Activated T-helper 17 cell treated with anti-CD3 and anti-CD28 coated beads, Interleukin-2, amount 50 U/mL, for 72 hours (primary cell): ENCODE data around the gene PRR23E. TPM values are rescaled to one million over a fixed set of nuclear protein-coding genes. Genes with fewer than 3 reads are reported as not detected.

Experiments
- ATAC-seq: fragments of 150-1000 bp; cut with Tn5 transposase; replicated peaks from 2 replicates; pipeline ENCODE4 v1.10.0; 2021; ENCODE audit warnings: mild to moderate bottlenecking, moderate library complexity
- H3K27ac Mint-ChIP-seq: one replicate; pipeline ENCODE4 v1.8.0; 2022; ENCODE audit warnings: mixed read lengths
- H3K27me3 Mint-ChIP-seq: one replicate; pipeline ENCODE4 v1.8.0; 2022; ENCODE audit warnings: mixed read lengths
- H3K36me3 Mint-ChIP-seq: one replicate; pipeline ENCODE4 v1.8.0; 2022; ENCODE audit warnings: low read depth, mild to moderate bottlenecking, mixed read lengths
- H3K4me1 Mint-ChIP-seq: one replicate; pipeline ENCODE4 v1.8.0; 2022; ENCODE audit warnings: mixed read lengths
- H3K4me3 Mint-ChIP-seq: one replicate; pipeline ENCODE4 v1.8.0; 2022; ENCODE audit warnings: mild to moderate bottlenecking, mixed read lengths
- H3K9me3 Mint-ChIP-seq: one replicate; pipeline ENCODE4 v1.8.0; 2022; ENCODE audit warnings: mixed read lengths
- total RNA-seq, 2 donors: library from RNA; stranded (reverse); gene quantifications; one replicate each; pipeline ENCODE4 v1.2.3, GENCODE V29; 2022

The PRR23E gene
- total RNA-seq, 2 donors from 2014 or later: not detected

DNA sequence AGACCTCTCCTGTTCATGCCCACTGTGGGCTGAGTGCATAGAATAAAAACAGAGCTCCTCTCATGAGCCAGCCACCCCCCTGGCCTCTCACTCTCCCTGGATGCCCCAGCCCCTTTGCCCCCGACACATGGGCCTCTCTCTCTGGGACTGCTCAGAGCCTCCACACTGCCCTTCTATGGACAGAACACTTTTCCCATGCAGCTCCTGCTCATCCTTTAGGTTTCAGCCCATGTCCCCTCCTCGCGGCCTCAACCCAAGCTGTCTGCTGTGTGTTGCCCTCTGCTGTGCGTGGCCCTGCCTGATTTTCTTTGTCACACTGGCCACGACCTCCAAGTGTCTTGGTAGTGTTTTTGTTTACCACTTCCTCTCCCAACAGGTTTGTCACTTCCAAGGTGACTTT is 20.7 kb upstream of the PRR23E start:
- Mint-ChIP-seq H3K27me3 (peaks cover 28% of the 10 kb centered on the region), H3K4me3 (no peak overlapping the region), H3K36me3 (no peaks in the 10 kb centered on the region), H3K27ac (no peak overlapping the region), H3K9me3 (no peaks in the 10 kb centered on the region), H3K4me1 (no peaks in the 10 kb centered on the region)
- ATAC-seq: no peak

DNA sequence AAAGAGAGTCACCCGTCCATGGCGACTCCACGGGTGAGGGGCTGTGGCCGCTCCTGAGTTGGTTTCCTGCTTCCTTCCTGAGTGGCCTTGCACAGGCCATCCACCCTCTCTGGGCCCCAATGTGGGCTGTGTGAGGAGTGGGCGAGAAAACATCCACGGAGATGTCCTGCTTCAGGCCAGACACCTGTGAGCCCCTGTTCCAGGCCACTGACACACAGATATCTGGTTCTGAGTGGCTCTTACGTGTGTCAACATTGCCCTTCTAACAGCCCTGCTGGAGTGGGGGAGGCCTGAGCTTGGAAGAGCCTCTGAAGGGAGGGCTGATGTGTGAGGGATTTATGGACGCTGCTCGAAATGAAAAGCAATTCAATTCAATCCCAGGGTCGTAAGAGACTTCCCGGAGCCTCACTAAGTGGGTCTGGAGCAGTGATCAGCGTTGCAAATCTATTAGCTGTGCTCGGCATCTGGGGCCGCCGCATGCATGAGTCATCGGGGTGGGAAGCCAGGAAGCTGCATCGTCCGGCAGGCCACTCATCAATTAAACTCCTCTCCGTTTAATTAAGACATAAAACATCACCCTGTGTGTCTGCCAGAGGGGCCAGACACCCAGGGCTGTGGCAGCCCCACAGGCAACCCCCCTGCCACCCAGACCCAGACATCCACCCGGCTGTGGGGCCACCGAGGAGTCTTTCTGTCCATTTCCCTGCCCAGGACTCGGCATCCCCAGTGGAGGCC is 20.0 kb upstream of the PRR23E start:
- Mint-ChIP-seq H3K9me3 (no peaks in the 10 kb centered on the region), H3K27me3 (peaks cover 28% of the 10 kb centered on the region), H3K4me1 (no peaks in the 10 kb centered on the region), H3K27ac (no peak overlapping the region), H3K36me3 (no peaks in the 10 kb centered on the region), H3K4me3 (no peak overlapping the region)
- ATAC-seq: no peak

DNA sequence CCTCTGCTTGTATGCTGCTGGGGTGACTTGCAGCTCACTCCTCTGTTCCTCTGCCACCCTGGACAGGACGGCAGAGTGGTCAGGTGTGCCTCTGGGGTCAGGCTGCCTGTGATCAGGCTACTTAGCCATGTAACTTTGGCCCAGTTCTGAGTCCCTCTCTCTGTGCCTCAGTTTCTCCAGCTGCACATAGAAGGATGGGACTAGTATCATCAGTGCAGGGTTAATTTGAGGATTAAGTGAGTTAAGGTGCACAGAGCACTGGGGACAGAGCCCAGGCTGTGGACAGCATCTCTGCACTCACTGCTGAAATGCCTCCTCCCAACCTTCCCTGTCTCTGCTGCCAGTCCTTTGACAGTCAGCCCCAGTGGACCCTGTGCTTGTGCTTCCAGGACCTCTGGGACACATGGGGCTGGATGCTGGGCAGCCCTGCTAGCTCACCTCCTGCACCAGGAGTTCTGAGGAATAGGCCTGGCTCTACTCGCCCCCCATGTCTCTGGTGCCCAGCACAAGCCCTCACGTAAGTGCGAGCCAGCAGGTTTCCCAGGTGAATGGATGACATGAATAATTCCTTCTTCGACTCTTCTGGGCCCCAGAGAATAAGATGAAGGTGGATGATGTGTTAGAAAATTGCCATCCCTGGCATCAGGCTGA is 19.3 kb upstream of the PRR23E start:
- no peaks in the 10 kb centered on the region for H3K4me1 Mint-ChIP-seq
- no peaks in the 10 kb centered on the region for H3K9me3 Mint-ChIP-seq
- no peak overlapping the region for H3K4me3 Mint-ChIP-seq
- H3K27ac Mint-ChIP-seq: no peak overlapping the region
- no peaks in the 10 kb centered on the region for H3K36me3 Mint-ChIP-seq
- no peak for ATAC-seq
- H3K27me3 Mint-ChIP-seq: peaks cover 26% of the 10 kb centered on the region

DNA sequence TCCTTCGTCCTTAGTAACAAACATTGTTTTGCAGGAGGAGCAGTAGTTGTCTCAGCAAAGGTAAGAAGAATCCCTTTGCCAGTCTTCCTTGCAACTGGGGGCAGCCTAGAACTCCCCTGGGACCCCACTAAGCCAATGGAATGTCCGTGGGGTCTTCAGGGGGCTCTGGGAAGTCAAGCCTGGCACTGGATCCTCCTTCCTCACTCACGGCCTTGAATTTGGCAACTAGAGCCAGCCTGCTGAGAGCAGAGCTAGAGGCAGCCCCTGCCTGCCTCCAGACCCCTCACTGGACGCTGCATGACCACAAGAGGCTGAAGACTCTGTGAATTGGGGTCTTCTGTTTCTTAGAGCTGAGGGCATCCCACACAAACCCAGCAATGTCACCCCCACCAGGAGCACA is 18.6 kb upstream of the PRR23E start:
- H3K27ac Mint-ChIP-seq: no peak overlapping the region
- no peaks in the 10 kb centered on the region for H3K9me3 Mint-ChIP-seq
- no peak for ATAC-seq
- H3K4me1 Mint-ChIP-seq: no peaks in the 10 kb centered on the region
- H3K27me3 Mint-ChIP-seq: peaks cover 24% of the 10 kb centered on the region
- no peak overlapping the region for H3K4me3 Mint-ChIP-seq
- H3K36me3 Mint-ChIP-seq: no peaks in the 10 kb centered on the region

DNA sequence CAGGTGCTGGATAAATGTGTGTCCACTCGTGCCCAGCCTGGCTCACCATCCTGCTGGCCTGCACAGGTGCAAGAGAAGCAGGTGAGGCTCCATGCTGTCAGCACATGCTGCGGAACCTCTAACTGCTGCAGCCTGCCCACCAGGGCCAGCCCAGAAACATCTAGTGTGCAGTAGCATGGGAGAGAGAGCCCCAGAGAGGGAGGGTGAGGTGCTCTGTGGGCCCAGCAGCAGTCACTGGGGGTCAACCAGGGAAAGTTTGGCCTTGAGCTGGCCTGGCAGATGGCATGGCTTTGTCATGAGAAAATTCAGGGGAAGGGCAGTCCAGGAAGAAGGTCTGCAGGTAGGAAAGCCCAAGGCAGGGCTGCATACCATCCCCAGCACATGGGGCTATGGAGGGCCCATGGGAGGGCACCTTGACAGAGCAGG is 18.2 kb upstream of the PRR23E start:
- Mint-ChIP-seq H3K4me1 (no peaks in the 10 kb centered on the region), H3K9me3 (no peaks in the 10 kb centered on the region), H3K27me3 (peaks cover 26% of the 10 kb centered on the region), H3K4me3 (no peak overlapping the region), H3K27ac (no peak overlapping the region), H3K36me3 (no peaks in the 10 kb centered on the region)
- ATAC-seq: no peak

DNA sequence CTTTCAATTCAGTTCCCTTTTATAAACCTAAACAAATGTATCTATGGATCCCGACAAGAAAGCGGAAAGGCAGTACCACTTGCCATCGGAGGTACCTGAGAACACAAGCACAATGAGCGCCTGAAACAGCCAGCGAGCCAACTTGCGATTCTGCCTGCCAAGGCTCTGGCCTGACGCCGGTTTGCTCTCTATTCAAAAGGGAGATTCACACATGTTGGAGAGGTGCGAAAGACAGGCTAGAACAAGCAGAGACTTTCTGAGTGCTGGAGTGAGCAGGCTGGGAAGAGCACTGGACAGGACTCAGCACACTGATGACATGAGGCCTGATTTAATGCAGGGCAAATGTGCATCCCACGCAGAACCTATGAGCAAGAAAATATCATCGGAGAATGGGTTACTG is 17.7 kb upstream of the PRR23E start:
- no peak for ATAC-seq
- no peaks in the 10 kb centered on the region for H3K4me1 Mint-ChIP-seq
- H3K9me3 Mint-ChIP-seq: no peaks in the 10 kb centered on the region
- H3K4me3 Mint-ChIP-seq: no peak overlapping the region
- H3K27ac Mint-ChIP-seq: no peak overlapping the region
- H3K36me3 Mint-ChIP-seq: no peaks in the 10 kb centered on the region
- H3K27me3 Mint-ChIP-seq: peaks cover 26% of the 10 kb centered on the region

DNA sequence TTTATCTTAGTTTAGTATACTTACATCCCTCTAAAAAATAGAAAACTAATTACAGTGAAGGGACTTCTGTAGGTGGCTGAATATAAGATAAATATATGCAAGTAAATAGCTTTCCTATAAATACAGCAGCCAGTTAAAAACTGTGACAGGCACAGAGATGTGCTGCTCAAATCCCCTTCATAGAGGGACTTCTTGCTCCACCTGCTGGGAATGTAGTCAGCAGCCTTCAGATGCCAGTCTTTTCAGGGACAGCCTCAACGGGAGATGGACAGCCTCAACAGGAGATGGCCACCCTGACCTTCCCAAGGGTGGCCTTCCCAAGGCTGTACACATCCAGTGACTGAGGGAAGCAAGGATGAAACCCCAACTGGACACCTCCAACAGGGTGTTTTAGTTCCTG is 15.7 kb upstream of the PRR23E start:
- Mint-ChIP-seq H3K4me1 (no peaks in the 10 kb centered on the region), H3K27ac (no peak overlapping the region), H3K36me3 (no peaks in the 10 kb centered on the region), H3K9me3 (no peaks in the 10 kb centered on the region), H3K4me3 (no peak overlapping the region), H3K27me3 (peaks cover 17% of the 10 kb centered on the region)
- ATAC-seq: no peak

DNA sequence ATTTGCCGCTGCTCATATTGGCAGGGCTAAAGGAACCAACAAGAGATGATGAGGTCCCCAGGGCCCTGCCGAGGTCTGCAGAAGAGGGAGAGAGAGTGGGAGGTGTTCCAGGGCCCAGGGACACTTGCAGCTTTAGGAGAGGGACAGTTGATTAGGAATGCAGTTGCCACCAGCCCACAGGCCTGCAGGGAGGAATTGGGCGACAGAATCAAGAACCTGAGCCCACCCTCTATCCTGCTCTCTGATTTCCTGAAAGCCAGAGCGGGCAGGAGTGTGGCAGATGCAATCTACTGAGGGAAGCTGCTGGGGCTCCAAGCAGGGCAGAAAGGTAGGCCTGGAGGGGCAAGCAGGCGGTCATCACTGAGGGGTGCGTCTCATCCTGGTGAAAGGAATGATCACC is 12.1 kb upstream of the PRR23E start:
- Mint-ChIP-seq H3K4me3 (no peak overlapping the region), H3K36me3 (no peaks in the 10 kb centered on the region), H3K4me1 (no peaks in the 10 kb centered on the region), H3K9me3 (no peaks in the 10 kb centered on the region), H3K27ac (no peak overlapping the region), H3K27me3 (peaks cover 14% of the 10 kb centered on the region)
- no peak for ATAC-seq

DNA sequence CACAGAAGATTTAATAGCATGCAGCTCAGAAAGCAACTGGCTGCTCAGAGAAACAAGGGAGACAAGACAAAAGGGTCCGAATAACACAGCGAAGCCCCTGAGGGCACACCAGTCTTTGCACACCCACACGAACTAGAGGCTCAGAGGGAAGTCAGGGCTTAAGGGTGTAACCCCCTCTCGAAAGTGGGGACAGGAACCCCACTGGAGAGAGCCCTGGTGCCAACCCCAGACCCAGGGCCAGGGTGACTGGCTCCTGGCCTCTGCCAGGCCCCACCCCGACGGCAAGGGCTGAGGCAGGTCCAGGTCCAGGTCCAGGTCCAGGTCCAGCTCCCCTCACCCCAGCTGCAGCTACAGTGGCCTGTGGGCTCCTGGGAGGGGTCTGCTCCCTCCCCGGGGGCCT is 10.5 kb upstream of the PRR23E start:
- Mint-ChIP-seq H3K27ac (no peak overlapping the region), H3K27me3 (peaks cover 14% of the 10 kb centered on the region), H3K4me3 (no peak overlapping the region), H3K4me1 (no peaks in the 10 kb centered on the region), H3K36me3 (no peaks in the 10 kb centered on the region), H3K9me3 (no peaks in the 10 kb centered on the region)
- no peak for ATAC-seq

DNA sequence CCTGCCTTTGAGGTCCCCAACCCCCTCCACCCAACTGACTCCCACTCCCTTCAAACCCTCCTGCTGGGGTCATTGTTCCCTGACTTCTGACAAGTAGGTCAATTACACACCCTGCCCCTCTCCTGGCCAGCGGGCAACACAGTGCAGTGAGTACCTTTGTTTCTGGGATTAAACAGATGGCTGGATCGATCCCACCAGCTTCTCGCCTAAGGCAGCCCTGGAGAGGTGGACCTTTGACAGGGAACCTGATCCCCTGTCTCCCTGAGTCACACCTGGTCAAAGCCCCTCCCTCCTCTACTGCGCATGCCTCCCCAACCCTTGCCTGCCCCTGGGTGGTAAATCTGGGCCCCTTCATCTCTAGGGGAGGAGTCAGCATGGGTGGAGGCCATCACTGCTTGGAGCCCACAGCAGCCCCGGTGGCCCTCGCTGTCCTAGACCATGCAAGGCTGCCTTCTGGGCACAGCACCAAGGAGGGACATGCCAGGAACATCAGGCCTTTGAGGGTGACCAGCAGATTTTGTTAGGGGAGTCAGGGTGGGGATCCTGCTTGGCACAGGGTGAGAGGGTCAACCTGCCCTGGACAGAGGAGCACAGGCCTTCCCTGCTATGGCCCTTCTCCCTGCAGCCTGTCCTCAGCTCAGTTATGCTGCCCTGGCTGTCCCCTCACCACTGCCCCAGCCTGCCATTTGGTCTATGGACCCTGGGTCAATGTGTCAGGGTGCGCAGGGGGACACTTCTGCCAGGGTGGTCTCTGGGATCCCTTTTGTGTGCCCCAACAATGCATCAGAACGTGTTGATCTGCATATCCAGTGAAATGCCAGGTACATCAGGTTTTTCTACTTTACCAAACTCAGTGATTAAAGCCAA is 9.8 kb upstream of the PRR23E start:
- ATAC-seq: no peak
- H3K4me3 Mint-ChIP-seq: no peak overlapping the region
- peaks cover 14% of the 10 kb centered on the region for H3K27me3 Mint-ChIP-seq
- H3K27ac Mint-ChIP-seq: no peak overlapping the region
- H3K36me3 Mint-ChIP-seq: no peaks in the 10 kb centered on the region
- no peaks in the 10 kb centered on the region for H3K4me1 Mint-ChIP-seq
- no peaks in the 10 kb centered on the region for H3K9me3 Mint-ChIP-seq

DNA sequence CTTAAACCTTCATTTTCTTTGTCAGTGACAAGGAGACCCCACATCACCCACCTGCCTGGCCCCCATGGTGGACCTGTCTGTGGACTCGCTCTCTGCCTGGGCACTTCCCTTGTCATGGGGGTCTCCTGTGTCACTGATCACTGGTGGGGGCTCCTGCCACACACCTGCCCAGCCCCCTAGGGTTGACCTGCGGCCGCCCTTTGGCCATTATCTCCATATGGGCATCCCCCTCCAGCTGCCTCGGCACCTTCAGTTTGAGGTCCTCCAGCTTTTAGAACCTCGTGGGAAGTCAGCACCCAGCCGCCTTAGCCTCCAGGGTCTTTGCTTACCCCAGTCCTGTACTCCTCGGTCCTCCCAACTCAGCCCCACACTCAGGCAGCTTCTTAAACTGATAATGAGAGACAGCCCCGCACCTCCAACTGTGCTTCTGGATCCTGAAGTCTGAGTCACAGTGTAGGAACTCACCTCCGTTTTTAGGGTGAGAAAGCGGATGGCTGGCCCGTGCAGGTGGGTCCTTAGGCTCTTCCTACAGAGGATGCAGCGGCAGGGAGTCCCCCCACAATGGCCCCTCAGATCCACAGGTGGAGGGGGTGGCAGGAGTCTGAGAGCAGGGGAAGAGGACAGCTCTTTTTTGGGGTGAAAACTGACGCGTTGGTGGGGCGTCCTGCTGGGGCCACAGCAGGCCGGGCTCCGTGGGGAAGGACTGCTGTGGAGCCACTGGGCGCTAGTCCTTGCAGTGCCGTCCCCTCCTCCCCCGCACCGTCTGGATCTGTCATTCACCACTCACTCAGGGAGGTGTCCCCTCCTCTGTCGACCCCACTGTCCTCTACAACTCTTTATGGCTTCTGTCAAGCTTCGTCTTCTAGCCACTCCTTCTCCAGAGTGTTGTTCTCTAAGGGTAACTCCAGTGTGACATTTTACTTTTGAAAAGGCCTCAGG is 8.7 kb upstream of the PRR23E start:
- H3K27me3 Mint-ChIP-seq: peaks cover 17% of the 10 kb centered on the region
- no peak for ATAC-seq
- H3K36me3 Mint-ChIP-seq: no peaks in the 10 kb centered on the region
- H3K9me3 Mint-ChIP-seq: peaks cover 4% of the 10 kb centered on the region
- no peak overlapping the region for H3K4me3 Mint-ChIP-seq
- no peak overlapping the region for H3K27ac Mint-ChIP-seq
- H3K4me1 Mint-ChIP-seq: no peaks in the 10 kb centered on the region

DNA sequence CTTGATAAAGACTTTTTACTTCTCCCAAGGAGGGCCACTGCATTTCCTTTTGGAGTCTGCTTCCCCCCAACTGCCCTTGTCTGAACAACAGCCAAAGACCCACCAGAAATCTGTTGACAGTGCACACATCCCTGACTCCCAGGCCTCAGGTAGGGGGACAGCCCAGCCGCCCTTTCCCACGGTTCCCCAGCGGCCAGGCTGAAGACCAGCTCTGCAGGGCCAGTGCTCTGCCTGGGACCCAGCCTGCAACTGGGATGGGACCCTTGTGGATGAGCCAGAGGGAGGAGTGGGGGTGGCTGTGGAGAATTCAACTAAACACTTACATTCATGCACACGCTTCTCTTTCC is 8.1 kb upstream of the PRR23E start:
- Mint-ChIP-seq H3K4me3 (no peak overlapping the region), H3K9me3 (peaks cover 4% of the 10 kb centered on the region)

DNA sequence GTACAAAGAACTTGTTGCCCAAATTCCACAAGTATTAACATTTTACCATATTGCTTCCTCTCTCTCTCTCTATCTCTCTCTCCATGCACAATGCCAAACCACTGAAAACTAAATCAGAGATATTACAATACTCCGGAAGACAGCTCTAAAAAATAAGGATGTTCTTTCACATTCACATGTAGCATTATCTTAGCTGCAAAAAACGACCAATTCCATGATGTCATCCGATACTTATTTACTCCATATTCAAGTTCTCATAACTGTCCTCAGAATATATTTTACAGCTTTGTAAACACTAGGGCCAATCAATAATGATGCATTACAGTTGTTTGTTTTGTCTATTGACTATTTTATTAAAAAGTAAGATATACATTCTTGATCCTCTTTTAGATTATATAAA is 7.7 kb upstream of the PRR23E start:
- Mint-ChIP-seq H3K4me1 (no peaks in the 10 kb centered on the region), H3K9me3 (peaks cover 4% of the 10 kb centered on the region), H3K27ac (no peak overlapping the region), H3K27me3 (peaks cover 11% of the 10 kb centered on the region), H3K36me3 (no peaks in the 10 kb centered on the region), H3K4me3 (no peak overlapping the region)
- ATAC-seq: no peak

More for the DNA sequence above, 8.1 kb upstream of the PRR23E start:
- Mint-ChIP-seq H3K27ac (no peak overlapping the region), H3K4me1 (no peaks in the 10 kb centered on the region), H3K27me3 (peaks cover 11% of the 10 kb centered on the region), H3K36me3 (no peaks in the 10 kb centered on the region)
- ATAC-seq: no peak
